GM10248 (cell line): ENCODE results near the gene NFIX.
A peak's percentile ranks its signal among the peaks of the same experiment; 100 is the strongest.

Experiments
- CTCF ChIA-PET: fragments of 300-600 bp; sonication (Branson Sonifier 250); formaldehyde crosslinking; extraction: SDS; loops from one replicate; lab custom pipeline; 2021; ENCODE audit warnings: antibody characterized with exemption; lab: Yijun Ruan, JAX
- POLR2A ChIA-PET: fragments of 350-650 bp; sonication (Branson Sonifier 250); formaldehyde crosslinking; extraction: SDS; loops from one replicate; lab custom pipeline; 2020; ENCODE audit warnings: antibody characterized with exemption; lab: Yijun Ruan, JAX
- DNase-seq: peaks from one replicate; pipeline ENCODE4 v3.0.0; 2012; ENCODE audit errors: extremely low spot score
- CTCF ChIP-seq: IDR thresholded peaks from 2 replicates; pipeline ENCODE4 v1.5.1; 2012; ENCODE audit warnings: mild to moderate bottlenecking, low read depth; ENCODE audit errors: extremely low read depth, missing control alignments, control extremely low read depth

The NFIX gene

DNA sequence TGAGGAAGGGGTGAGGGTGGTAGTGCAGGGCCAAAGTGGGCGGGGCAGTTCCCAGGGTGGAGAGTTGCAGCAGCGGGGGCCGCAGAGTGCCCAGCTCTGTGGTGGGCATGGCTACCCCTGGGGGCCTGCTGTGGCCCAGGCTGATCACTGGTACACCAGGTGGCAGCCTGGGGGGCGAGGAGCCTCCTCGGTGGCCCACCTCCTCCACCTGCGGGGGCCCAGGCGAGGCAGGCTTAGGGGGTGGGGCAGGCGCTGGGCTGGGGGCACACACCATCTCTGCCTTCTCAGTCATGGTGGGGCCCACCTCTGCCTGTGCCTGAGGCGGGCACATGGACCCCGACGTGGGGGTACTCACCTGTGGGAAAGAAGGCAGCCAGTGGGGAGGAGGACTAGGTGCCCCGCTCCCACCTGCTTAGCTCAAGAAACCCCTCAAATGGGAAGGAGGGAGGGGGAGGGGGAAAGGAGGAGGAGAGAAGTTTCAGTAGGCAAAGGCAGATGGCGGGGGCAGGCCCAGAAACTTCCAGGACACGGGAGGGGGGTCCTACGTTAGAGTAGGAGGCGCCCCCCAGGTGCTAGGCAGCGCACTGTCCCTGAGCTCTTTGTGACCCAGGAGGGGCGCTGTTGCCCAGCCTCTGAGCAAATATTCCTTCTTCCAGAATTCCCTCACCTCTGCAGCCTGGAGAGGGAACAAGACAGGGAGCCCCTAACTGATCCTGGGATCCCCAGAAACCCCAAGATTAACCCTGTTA lies 105.7 kb downstream of the NFIX start:
- no peak for DNase-seq
- POLR2A ChIA-PET: interaction anchor here (0.6 to 0.7 kb wide), 2 partner anchors 32 to 54 kb away, joined by 3 to 7 read pairs; no protein-coding TSS in a partner anchor
- CTCF ChIA-PET: interaction anchor here (0.7 to 2.7 kb wide), 6 partner anchors 14 to 136 kb away, joined by 3 to 14 read pairs (median 5); no protein-coding TSS in a partner anchor
- no peak for TF ChIP-seq CTCF

DNA sequence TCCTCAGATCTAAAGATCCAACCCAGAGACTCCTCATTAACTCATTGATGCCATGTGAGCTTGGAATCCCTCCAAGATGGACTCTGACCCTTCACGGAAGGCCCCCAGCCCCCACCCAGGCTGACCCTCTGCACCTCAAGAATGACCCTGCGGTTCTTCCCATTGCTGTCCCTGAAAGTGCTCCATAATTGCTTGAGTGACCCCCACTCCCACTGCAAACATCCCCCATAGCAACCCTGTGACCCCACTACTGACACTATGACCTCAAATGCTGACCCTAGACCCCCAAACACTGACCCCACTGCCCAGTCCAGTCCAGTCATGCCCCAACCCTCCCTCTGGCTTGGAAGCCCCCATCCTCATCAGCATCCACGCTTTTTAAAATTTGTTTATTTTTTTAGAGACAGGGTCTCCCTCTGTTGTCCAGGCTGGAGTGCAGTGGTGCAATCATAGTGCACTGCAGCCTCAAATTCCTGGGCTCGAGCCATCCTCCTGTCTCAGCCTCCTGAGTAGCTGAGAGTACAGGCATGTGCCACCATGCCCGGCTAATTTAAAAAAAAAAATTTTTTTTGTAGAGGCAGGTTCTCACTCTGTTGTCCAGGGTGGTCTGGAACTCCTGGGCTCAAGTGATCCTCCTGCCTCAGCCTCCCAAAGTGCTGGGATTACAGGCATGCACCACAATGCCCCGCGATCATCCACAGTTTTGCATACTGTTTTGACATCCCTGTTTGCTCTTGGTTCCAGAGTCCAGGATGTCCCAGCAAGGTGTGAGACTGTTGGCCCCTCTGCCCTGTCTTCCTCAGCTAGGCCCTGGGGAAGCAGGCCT lies 106.5 kb downstream of the NFIX start:
- ChIA-PET POLR2A (interaction anchor here (0.7 kb wide), 1 partner anchor 53 kb away, joined by 3 read pairs; no protein-coding TSS in a partner anchor), CTCF (interaction anchor here (0.7 to 2.7 kb wide), 4 partner anchors 15 to 137 kb away, joined by 3 to 14 read pairs (median 8); no protein-coding TSS in a partner anchor)
- DNase-seq: no peak
- TF ChIP-seq CTCF: no peak

- ChIA-PET POLR2A (no interaction called here), CTCF (no interaction called here)
- no peak for TF ChIP-seq CTCF
- DNase-seq: peak; percentile 45
Observed at GRCh38 chr19:13102416-13102665, 107.1 kb downstream of the NFIX start.

- DNase-seq: peak; percentile 81
- POLR2A ChIA-PET: interaction anchor here (0.6 kb wide), 1 partner anchor 88 kb away, joined by 3 read pairs; no protein-coding TSS in a partner anchor
- no peak for TF ChIP-seq CTCF
- CTCF ChIA-PET: interaction anchor here (1.3 to 4.2 kb wide), 6 partner anchors 8 to 341 kb away, joined by 3 to 26 read pairs (median 8); partner anchors contain the start of genes DAND5 and FARSA
Observed at GRCh38 chr19:13102666-13103580, 107.6 kb downstream of the NFIX start, which contains the start of gene LYL1. TSS of gene LYL1 (minus strand) at chr19:13102858. CDS start at chr19:13101171, 1,687 bp downstream.

GRCh38 chr19:13103581-13104359 lies 108.5 kb downstream of the NFIX start:
- DNase-seq: no peak
- POLR2A ChIA-PET: interaction anchor here (0.6 to 0.9 kb wide), 3 partner anchors 14 to 170 kb away, joined by 3 to 5 read pairs (median 4); partner anchors contain the start of genes FARSA and NACC1
- no peak for TF ChIP-seq CTCF
- CTCF ChIA-PET: interaction anchor here (0.9 to 4.2 kb wide), 17 partner anchors 9 to 342 kb away, joined by 3 to 26 read pairs (median 6); partner anchors contain the start of genes DAND5, FARSA, NACC1 and TRMT1
